ENCODE results near the gene ZNF296. TPM values are rescaled to one million over a fixed set of nuclear protein-coding genes. Genes with fewer than 3 reads are reported as not detected.

ZNF296 gene
- total and polyA plus RNA-seq, 2 of the 8 experiments (the other 6 are each of a cell fraction or from before 2014, with no cell fraction given) = 2.7 to 7.5 TPM

DNA sequence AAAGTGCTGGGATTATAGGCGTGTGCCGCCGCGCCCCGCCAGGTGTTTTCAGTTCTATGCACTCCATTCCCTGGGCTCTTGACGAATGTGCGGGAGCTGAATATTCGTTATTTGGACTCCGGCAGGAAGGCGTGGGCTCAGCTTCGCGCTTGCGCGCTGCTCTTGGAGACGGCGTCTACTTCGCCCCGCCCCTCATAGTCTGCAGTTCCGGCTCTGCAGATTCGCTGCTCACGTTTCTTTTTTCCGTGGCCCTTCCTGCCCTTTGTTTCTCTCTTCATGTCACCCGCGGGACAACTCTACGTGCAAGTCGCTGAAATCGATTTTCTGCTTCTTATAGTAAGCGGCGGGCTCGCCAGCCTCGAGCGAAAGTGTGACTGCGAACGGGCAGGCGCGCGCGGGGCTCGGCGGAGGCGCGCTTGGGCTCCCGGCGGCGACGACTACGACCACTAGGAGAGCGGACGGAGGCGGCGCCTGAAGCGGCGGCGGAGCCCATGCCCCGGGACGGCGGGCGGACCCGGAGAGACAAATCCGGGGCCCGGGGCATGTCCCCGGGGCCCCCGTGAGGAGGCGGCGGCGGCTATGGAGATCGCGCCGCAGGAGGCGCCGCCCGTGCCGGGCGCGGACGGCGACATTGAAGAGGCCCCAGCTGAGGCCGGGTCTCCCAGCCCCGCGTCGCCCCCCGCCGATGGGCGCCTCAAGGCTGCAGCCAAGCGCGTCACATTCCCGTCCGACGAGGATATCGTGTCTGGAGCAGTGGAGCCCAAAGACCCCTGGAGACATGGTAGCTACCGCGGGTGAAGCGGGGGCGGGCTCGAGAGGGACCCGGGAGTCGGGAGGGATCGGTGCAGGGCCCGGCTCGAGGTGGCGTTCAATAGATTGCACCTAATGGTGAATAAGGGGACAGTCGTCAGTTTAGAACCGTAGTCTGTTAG, 16.7 kb upstream of the ZNF296 start, which contains the start of gene PPP1R37 (continued):
- TF ChIP-seq KDM5A (IDR thresholded peaks at IDR 0.05; ENCODE audit: low read length) (no peak), ASH2L (IDR thresholded peaks at IDR 0.05; ENCODE audit: low read length) (peak; percentile 100), CBX5 (IDR thresholded peaks at IDR 0.05; ENCODE audit: low read depth, low read length) (no peak), CEBPB (IDR thresholded peaks at IDR 0.05; ENCODE audit: low read depth, low read length) (no peak), TEAD4 (IDR thresholded peaks at IDR 0.05; ENCODE audit: low read depth, low read length) (0 out of 2 replicates have a peak, but pooled peaks have one; percentile 50), JUN (IDR thresholded peaks at IDR 0.05; ENCODE audit: low read depth, low read length) (no peak), SP4 (IDR thresholded peaks at IDR 0.05; ENCODE audit: low read length) (peak; percentile 87; the same call in 1 of the 2 replicates), FOSL1 (IDR thresholded peaks at IDR 0.05; ENCODE audit: insufficient read depth, low read depth, low read length) (no peak), JUND (IDR thresholded peaks at IDR 0.05; ENCODE audit: low read length) (no peak), EGR1 (IDR thresholded peaks at IDR 0.05; ENCODE audit: borderline replicate concordance, low read depth, low read length) (0 out of 2 replicates have a peak, but pooled peaks have one; percentile 24), CREB1 (IDR thresholded peaks at IDR 0.05) (peak; percentile 62; the same call in 1 of the 2 replicates), SP2 (IDR thresholded peaks at IDR 0.05; ENCODE audit: low read length) (no peak), CHD1 (IDR thresholded peaks at IDR 0.05; ENCODE audit: low read depth, low read length) (no peak), POLR2AphosphoS5 (IDR thresholded peaks at IDR 0.05; ENCODE audit: low read depth, low read length) (no peak; the same call in none of the 2 replicates), HDAC2 (IDR thresholded peaks at IDR 0.05; ENCODE audit: borderline replicate concordance in 1 of 2, low read depth in 2 of 2, low read length in 2 of 2) (no peak), EZH2 (IDR thresholded peaks at IDR 0.05; ENCODE audit: low read depth, low read length, severe bottlenecking) (no peak), SIX5 (IDR thresholded peaks at IDR 0.05; ENCODE audit: low read depth, low read length) (no peak), SUZ12 (IDR thresholded peaks at IDR 0.05; ENCODE audit: low read length) (no peak), HDAC6 (IDR thresholded peaks at IDR 0.05; ENCODE audit: low read depth, low read length) (no peak), PHF8 (conservative IDR thresholded peaks at IDR 0.05; ENCODE audit: low read depth, low read length) (peak; percentile 73), RFX5 (IDR thresholded peaks at IDR 0.05; ENCODE audit: borderline replicate concordance, low read depth, low read length) (no peak), TBP (IDR thresholded peaks at IDR 0.05; ENCODE audit: low read depth, low read length) (no peak; the same call in none of the 2 replicates), POLR2A (IDR thresholded peaks at IDR 0.05; ENCODE audit: control extremely low read depth in 1 of 2, low read depth in 2 of 2, low read length in 2 of 2) (no peak; a peak in 1 of 3 replicates), TAF7 (optimal IDR thresholded peaks at IDR 0.05; ENCODE audit: borderline replicate concordance, low read depth, low read length) (peak; percentile 85)
- TF ChIP-seq, protein P1, sequence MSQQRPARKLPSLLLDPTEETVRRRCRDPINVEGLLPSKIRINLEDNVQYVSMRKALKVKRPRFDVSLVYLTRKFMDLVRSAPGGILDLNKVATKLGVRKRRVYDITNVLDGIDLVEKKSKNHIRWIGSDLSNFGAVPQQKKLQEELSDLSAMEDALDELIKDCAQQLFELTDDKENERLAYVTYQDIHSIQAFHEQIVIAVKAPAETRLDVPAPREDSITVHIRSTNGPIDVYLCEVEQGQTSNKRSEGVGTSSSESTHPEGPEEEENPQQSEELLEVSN (IDR thresholded peaks at IDR 0.05) = peak; percentile 50

All from H1 (cell line).